ENCODE measurements around the gene ACACB. TPM values are rescaled to one million over a fixed set of nuclear protein-coding genes. Genes with fewer than 3 reads are reported as not detected.
"Not testable (repeated sequence)": the region's sequence is repeated elsewhere in the genome, so short reads cannot be mapped to it uniquely, and the experiment has no call there.

Gene ACACB
- total RNA-seq, 1 donor from 2014 or later = 27.7 TPM

GRCh38 chr12:109165599-109165998 is 49.2 kb downstream of the ACACB start:
- H3K4me3 ChIP-seq (ENCODE audit: low read length in 3 of 3) = no peak overlapping the region
- no peaks in the 10 kb centered on the region for H3K27me3 ChIP-seq (ENCODE audit: control insufficient read depth in 3 of 3, insufficient read depth in 3 of 3, low read length in 3 of 3)
- H3K9me3 ChIP-seq (ENCODE audit: control insufficient read depth in 3 of 3, low read length in 3 of 3) = no peaks in the 10 kb centered on the region
- H3K4me1 ChIP-seq (ENCODE audit: control insufficient read depth in 3 of 3, insufficient read depth in 3 of 3, low read length in 3 of 3) = peaks cover 6 to 11% (median 10%) of the 10 kb centered on the region in 3 donors
- no peak overlapping the region for H3K27ac ChIP-seq (ENCODE audit: low read depth, low read length)
- no peak overlapping the region for H3K9ac ChIP-seq (ENCODE audit: low read depth in 1 of 3, low read length in 3 of 3)
- H3K36me3 ChIP-seq (ENCODE audit: control insufficient read depth in 3 of 3, insufficient read depth in 3 of 3, low read length in 3 of 3) = peaks cover 30 to 42% (median 39%) of the 10 kb centered on the region in 3 donors

- Histone ChIP-seq H3K36me3 (ENCODE audit: control insufficient read depth in 3 of 3, insufficient read depth in 3 of 3, low read length in 3 of 3) (peaks cover 31 to 45% (median 39%) of the 10 kb centered on the region in 3 donors), H3K27ac (ENCODE audit: low read depth, low read length) (no peak overlapping the region), H3K27me3 (ENCODE audit: control insufficient read depth in 3 of 3, insufficient read depth in 3 of 3, low read length in 3 of 3) (no peaks in the 10 kb centered on the region), H3K4me1 (ENCODE audit: control insufficient read depth in 3 of 3, insufficient read depth in 3 of 3, low read length in 3 of 3) (peaks cover 0 to 5% (median 5%) of the 10 kb centered on the region in 3 donors), H3K9me3 (ENCODE audit: control insufficient read depth in 3 of 3, low read length in 3 of 3) (no peaks in the 10 kb centered on the region), H3K9ac (ENCODE audit: low read depth in 1 of 3, low read length in 3 of 3) (no peak overlapping the region), H3K4me3 (ENCODE audit: low read length in 3 of 3) (no peak overlapping the region)
Observed at GRCh38 chr12:109166371-109166770, 50.0 kb downstream of the ACACB start.

DNA sequence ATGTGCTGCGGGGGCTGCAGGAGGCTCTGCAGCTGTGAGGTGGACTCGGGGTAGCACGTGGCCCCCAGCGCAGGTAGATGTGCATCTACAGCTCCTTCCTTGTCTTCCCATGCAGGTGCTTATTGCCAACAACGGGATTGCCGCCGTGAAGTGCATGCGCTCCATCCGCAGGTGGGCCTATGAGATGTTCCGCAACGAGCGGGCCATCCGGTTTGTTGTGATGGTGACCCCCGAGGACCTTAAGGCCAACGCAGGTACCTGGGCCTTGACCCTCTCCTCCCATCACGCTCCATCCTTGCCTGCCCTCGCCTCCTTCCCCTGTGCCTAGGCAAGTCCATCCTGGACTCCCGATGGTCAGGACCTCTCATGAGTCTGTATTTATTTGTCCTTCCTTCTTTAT is 51.4 kb downstream of the ACACB start:
- Histone ChIP-seq H3K9ac (ENCODE audit: low read depth in 1 of 3, low read length in 3 of 3) (no peak overlapping the region), H3K4me3 (ENCODE audit: low read length in 3 of 3) (no peak overlapping the region), H3K27ac (ENCODE audit: low read depth, low read length) (no peak overlapping the region), H3K4me1 (ENCODE audit: control insufficient read depth in 3 of 3, insufficient read depth in 3 of 3, low read length in 3 of 3) (no peaks in the 10 kb centered on the region), H3K9me3 (ENCODE audit: control insufficient read depth in 3 of 3, low read length in 3 of 3) (no peaks in the 10 kb centered on the region), H3K36me3 (ENCODE audit: control insufficient read depth in 3 of 3, insufficient read depth in 3 of 3, low read length in 3 of 3) (peaks cover 45 to 59% (median 54%) of the 10 kb centered on the region in 3 donors), H3K27me3 (ENCODE audit: control insufficient read depth in 3 of 3, insufficient read depth in 3 of 3, low read length in 3 of 3) (no peaks in the 10 kb centered on the region)

GRCh38 chr12:109169262-109169661 is 52.9 kb downstream of the ACACB start:
- no peaks in the 10 kb centered on the region for H3K4me1 ChIP-seq (ENCODE audit: control insufficient read depth in 3 of 3, insufficient read depth in 3 of 3, low read length in 3 of 3)
- H3K9me3 ChIP-seq (ENCODE audit: control insufficient read depth in 3 of 3, low read length in 3 of 3) = no peaks in the 10 kb centered on the region
- peaks cover 59 to 69% (median 63%) of the 10 kb centered on the region in 3 donors for H3K36me3 ChIP-seq (ENCODE audit: control insufficient read depth in 3 of 3, insufficient read depth in 3 of 3, low read length in 3 of 3)
- no peak overlapping the region for H3K9ac ChIP-seq (ENCODE audit: low read depth in 1 of 3, low read length in 3 of 3)
- no peak overlapping the region for H3K4me3 ChIP-seq (ENCODE audit: low read length in 3 of 3)
- no peak overlapping the region for H3K27ac ChIP-seq (ENCODE audit: low read depth, low read length)
- no peaks in the 10 kb centered on the region for H3K27me3 ChIP-seq (ENCODE audit: control insufficient read depth in 3 of 3, insufficient read depth in 3 of 3, low read length in 3 of 3)

- no peaks in the 10 kb centered on the region for H3K4me1 ChIP-seq (ENCODE audit: control insufficient read depth in 3 of 3, insufficient read depth in 3 of 3, low read length in 3 of 3)
- H3K4me3 ChIP-seq (ENCODE audit: low read length in 3 of 3) = no peak overlapping the region
- H3K27ac ChIP-seq (ENCODE audit: low read depth, low read length) = no peak overlapping the region
- no peaks in the 10 kb centered on the region for H3K9me3 ChIP-seq (ENCODE audit: control insufficient read depth in 3 of 3, low read length in 3 of 3)
- no peak overlapping the region for H3K9ac ChIP-seq (ENCODE audit: low read depth in 1 of 3, low read length in 3 of 3)
- peaks cover 62 to 69% (median 66%) of the 10 kb centered on the region in 3 donors for H3K36me3 ChIP-seq (ENCODE audit: control insufficient read depth in 3 of 3, insufficient read depth in 3 of 3, low read length in 3 of 3)
- H3K27me3 ChIP-seq (ENCODE audit: control insufficient read depth in 3 of 3, insufficient read depth in 3 of 3, low read length in 3 of 3) = no peaks in the 10 kb centered on the region
Observed at GRCh38 chr12:109169686-109170085, 53.3 kb downstream of the ACACB start.

DNA sequence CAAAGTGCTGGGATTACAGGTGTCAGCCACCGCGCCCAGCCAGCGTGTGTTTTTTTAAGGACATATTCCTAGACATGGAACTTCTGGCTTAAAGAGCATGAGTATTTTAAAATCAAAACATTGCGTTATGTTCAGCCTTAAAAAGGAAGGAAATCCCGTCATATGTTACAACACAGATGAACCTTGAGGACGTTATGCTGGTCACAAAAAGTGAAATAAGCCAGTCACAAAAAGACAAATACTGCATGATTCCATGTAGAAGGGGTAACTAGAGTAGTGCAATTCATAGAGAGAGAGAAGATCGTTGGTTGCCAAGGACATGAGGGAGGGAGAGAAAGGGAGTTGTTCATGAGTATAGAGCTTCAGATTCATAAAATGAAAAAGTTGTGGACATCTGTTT is 53.9 kb downstream of the ACACB start:
- H3K27ac ChIP-seq (ENCODE audit: low read depth, low read length) = no peak overlapping the region
- no peak overlapping the region for H3K9ac ChIP-seq (ENCODE audit: low read depth in 1 of 3, low read length in 3 of 3)
- H3K27me3 ChIP-seq (ENCODE audit: control insufficient read depth in 3 of 3, insufficient read depth in 3 of 3, low read length in 3 of 3) = no peaks in the 10 kb centered on the region
- no peak overlapping the region for H3K4me3 ChIP-seq (ENCODE audit: low read length in 3 of 3)
- H3K36me3 ChIP-seq (ENCODE audit: control insufficient read depth in 3 of 3, insufficient read depth in 3 of 3, low read length in 3 of 3) = peaks cover 62 to 71% (median 63%) of the 10 kb centered on the region in 3 donors
- no peaks in the 10 kb centered on the region for H3K4me1 ChIP-seq (ENCODE audit: control insufficient read depth in 3 of 3, insufficient read depth in 3 of 3, low read length in 3 of 3)
- H3K9me3 ChIP-seq (ENCODE audit: control insufficient read depth in 3 of 3, low read length in 3 of 3) = no peaks in the 10 kb centered on the region

- not testable (repeated sequence) for H3K4me1 ChIP-seq (ENCODE audit: control insufficient read depth in 3 of 3, insufficient read depth in 3 of 3, low read length in 3 of 3); H3K9ac ChIP-seq (ENCODE audit: low read depth in 1 of 3, low read length in 3 of 3); H3K27ac ChIP-seq (ENCODE audit: low read depth, low read length); H3K27me3 ChIP-seq (ENCODE audit: control insufficient read depth in 3 of 3, insufficient read depth in 3 of 3, low read length in 3 of 3); H3K9me3 ChIP-seq (ENCODE audit: control insufficient read depth in 3 of 3, low read length in 3 of 3); H3K4me3 ChIP-seq (ENCODE audit: low read length in 3 of 3)
- peaks cover 64 to 84% (median 74%) of the 10 kb centered on the region in 3 donors for H3K36me3 ChIP-seq (ENCODE audit: control insufficient read depth in 3 of 3, insufficient read depth in 3 of 3, low read length in 3 of 3)
Observed at GRCh38 chr12:109172787-109173186, 56.4 kb downstream of the ACACB start.

GRCh38 chr12:109173443-109174240 is 57.3 kb downstream of the ACACB start:
- no peaks in the 10 kb centered on the region for H3K9me3 ChIP-seq (ENCODE audit: control insufficient read depth in 3 of 3, low read length in 3 of 3)
- H3K4me1 ChIP-seq (ENCODE audit: control insufficient read depth in 3 of 3, insufficient read depth in 3 of 3, low read length in 3 of 3) = no peaks in the 10 kb centered on the region
- H3K4me3 ChIP-seq (ENCODE audit: low read length in 3 of 3) = no peak overlapping the region
- peaks cover 60 to 84% (median 78%) of the 10 kb centered on the region in 3 donors for H3K36me3 ChIP-seq (ENCODE audit: control insufficient read depth in 3 of 3, insufficient read depth in 3 of 3, low read length in 3 of 3)
- H3K9ac ChIP-seq (ENCODE audit: low read depth in 1 of 3, low read length in 3 of 3) = no peak overlapping the region
- no peaks in the 10 kb centered on the region for H3K27me3 ChIP-seq (ENCODE audit: control insufficient read depth in 3 of 3, insufficient read depth in 3 of 3, low read length in 3 of 3)
- no peak overlapping the region for H3K27ac ChIP-seq (ENCODE audit: low read depth, low read length)

DNA sequence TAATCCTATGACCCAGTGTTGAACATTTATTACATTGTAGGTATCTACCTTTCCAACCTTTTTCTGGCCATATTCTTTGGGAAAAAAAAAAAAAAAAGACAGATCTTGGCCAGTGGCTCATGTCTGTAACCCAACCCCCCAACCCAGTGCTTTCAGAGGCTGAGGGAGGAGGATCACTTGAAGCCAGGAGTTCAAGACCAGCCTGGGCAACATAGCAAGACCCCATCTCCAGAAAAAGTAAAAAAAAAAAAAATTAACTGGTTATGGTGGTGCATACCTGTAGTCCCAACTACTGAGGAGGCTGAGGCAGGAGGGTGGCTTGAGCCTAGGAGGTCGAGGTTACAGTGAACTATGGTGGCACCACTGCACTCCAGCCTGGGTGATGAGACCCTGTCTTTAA is 58.1 kb downstream of the ACACB start:
- no peak overlapping the region for H3K27ac ChIP-seq (ENCODE audit: low read depth, low read length)
- H3K4me1 ChIP-seq (ENCODE audit: control insufficient read depth in 3 of 3, insufficient read depth in 3 of 3, low read length in 3 of 3) = no peaks in the 10 kb centered on the region
- H3K4me3 ChIP-seq (ENCODE audit: low read length in 3 of 3) = no peak overlapping the region
- H3K9ac ChIP-seq (ENCODE audit: low read depth in 1 of 3, low read length in 3 of 3) = no peak overlapping the region
- peaks cover 60 to 84% (median 78%) of the 10 kb centered on the region in 3 donors for H3K36me3 ChIP-seq (ENCODE audit: control insufficient read depth in 3 of 3, insufficient read depth in 3 of 3, low read length in 3 of 3)
- no peaks in the 10 kb centered on the region for H3K9me3 ChIP-seq (ENCODE audit: control insufficient read depth in 3 of 3, low read length in 3 of 3)
- no peaks in the 10 kb centered on the region for H3K27me3 ChIP-seq (ENCODE audit: control insufficient read depth in 3 of 3, insufficient read depth in 3 of 3, low read length in 3 of 3)

GRCh38 chr12:109178532-109178931 is 62.1 kb downstream of the ACACB start:
- Histone ChIP-seq H3K27ac (ENCODE audit: low read depth, low read length) (no peak overlapping the region), H3K4me3 (ENCODE audit: low read length in 3 of 3) (no peak overlapping the region), H3K9me3 (ENCODE audit: control insufficient read depth in 3 of 3, low read length in 3 of 3) (no peaks in the 10 kb centered on the region), H3K36me3 (ENCODE audit: control insufficient read depth in 3 of 3, insufficient read depth in 3 of 3, low read length in 3 of 3) (peaks cover 42 to 63% (median 57%) of the 10 kb centered on the region in 3 donors), H3K9ac (ENCODE audit: low read depth in 1 of 3, low read length in 3 of 3) (no peak overlapping the region), H3K4me1 (ENCODE audit: control insufficient read depth in 3 of 3, insufficient read depth in 3 of 3, low read length in 3 of 3) (no peaks in the 10 kb centered on the region), H3K27me3 (ENCODE audit: control insufficient read depth in 3 of 3, insufficient read depth in 3 of 3, low read length in 3 of 3) (no peaks in the 10 kb centered on the region)
